OCI-LY7 (cell line): ENCODE data around the gene PRMT6.

ENCODE experiments used
- EZH2phosphoT487 ChIP-seq: fragments of 200-600 bp; sonication (generic); IDR thresholded peaks from 2 replicates; pipeline ENCODE4 v1.6.1; 2018; ENCODE audit warnings: low read depth, borderline replicate concordance, mild to moderate bottlenecking, mixed run types, antibody characterized with exemption, low read length, moderate library complexity, mixed read lengths
- TF ChIP-seq, protein P1 (sequence below): fragments of 200-600 bp; sonication (generic); conservative IDR thresholded peaks from 2 replicates; pipeline ENCODE4 v1.5.1; 2014; ENCODE audit warnings: mild to moderate bottlenecking, antibody characterized with exemption, low read length, moderate library complexity, mixed read lengths

- TF ChIP-seq, protein P1, sequence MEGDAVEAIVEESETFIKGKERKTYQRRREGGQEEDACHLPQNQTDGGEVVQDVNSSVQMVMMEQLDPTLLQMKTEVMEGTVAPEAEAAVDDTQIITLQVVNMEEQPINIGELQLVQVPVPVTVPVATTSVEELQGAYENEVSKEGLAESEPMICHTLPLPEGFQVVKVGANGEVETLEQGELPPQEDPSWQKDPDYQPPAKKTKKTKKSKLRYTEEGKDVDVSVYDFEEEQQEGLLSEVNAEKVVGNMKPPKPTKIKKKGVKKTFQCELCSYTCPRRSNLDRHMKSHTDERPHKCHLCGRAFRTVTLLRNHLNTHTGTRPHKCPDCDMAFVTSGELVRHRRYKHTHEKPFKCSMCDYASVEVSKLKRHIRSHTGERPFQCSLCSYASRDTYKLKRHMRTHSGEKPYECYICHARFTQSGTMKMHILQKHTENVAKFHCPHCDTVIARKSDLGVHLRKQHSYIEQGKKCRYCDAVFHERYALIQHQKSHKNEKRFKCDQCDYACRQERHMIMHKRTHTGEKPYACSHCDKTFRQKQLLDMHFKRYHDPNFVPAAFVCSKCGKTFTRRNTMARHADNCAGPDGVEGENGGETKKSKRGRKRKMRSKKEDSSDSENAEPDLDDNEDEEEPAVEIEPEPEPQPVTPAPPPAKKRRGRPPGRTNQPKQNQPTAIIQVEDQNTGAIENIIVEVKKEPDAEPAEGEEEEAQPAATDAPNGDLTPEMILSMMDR, result no peak
- TF ChIP-seq EZH2phosphoT487, result no peak
Observed at GRCh38 chr1:107091418-107091817, 34.9 kb downstream of the PRMT6 start.
